Testis (tissue), 3 donors: ENCODE measurements around the gene OR2AE1. TPM values are rescaled to one million over a fixed set of nuclear protein-coding genes. Genes with fewer than 3 reads are reported as not detected.

ENCODE experiments used
- DNase-seq: peaks from one replicate; pipeline ENCODE4 v3.0.0-alpha.2; 2019
- H3K27ac ChIP-seq, 2 donors: fragments of 200-600 bp; sonication (generic); one replicate each; pipeline ENCODE4 v1.5.1; 2019
- H3K27me3 ChIP-seq: fragments of 200-600 bp; sonication (generic); one replicate; pipeline ENCODE4 v1.5.1; 2019
- H3K36me3 ChIP-seq: fragments of 200-600 bp; sonication (generic); one replicate; pipeline ENCODE4 v1.5.1; 2017; ENCODE audit warnings: low read depth; ENCODE audit errors: missing control alignments
- H3K4me1 ChIP-seq: fragments of 200-600 bp; sonication (generic); one replicate; pipeline ENCODE4 v1.5.1; 2019
- H3K4me3 ChIP-seq, 2 donors: fragments of 200-600 bp; sonication (generic); one replicate each; pipeline ENCODE4 v1.5.1; 2017 to 2019
- H3K9me3 ChIP-seq: fragments of 200-600 bp; sonication (generic); one replicate; pipeline ENCODE4 v1.5.1; 2017
- CTCF ChIP-seq, 3 experiments: fragments of 450-650 bp in 2 of 3; fragments of 200-600 bp in 1 of 3; sonication (generic) in 1 of 3; IDR thresholded peaks; one replicate each; pipeline ENCODE4 v1.5.1; 2016 to 2019; ENCODE audit warnings: antibody characterized with exemption in 3 of 3, mild to moderate bottlenecking in 2 of 3, moderate library complexity in 1 of 3
- POLR2A ChIP-seq: fragments of 450-650 bp; IDR thresholded peaks from one replicate; pipeline ENCODE4 v1.6.1; 2017; ENCODE audit warnings: antibody characterized with exemption, mild to moderate bottlenecking, moderate library complexity
- WGBS, 2 donors: methylation state at CpG; one replicate each; pipeline ENCODE4 v1.1.5; 2018; 5-methylcytosine and 5-hydroxymethylcytosine counted together
- intact Hi-C: fragments of 100-400 bp; cut with DNase I; formaldehyde crosslinking; loops from one replicate; pipeline ENCODE4 v1.15.1; 2023; ENCODE audit warnings: low total_unique reads
- polyA plus RNA-seq: library from polyadenylated mRNA; stranded (reverse); fragments of 350-450 nt; fragmentation: Illumina TruSeq; extraction: RNeasy Lipid Tissue Mini Kit (QIAGEN cat#74804); gene quantifications from one replicate; pipeline ENCODE4 v1.2.3, GENCODE V29; 2014; ENCODE audit warnings: low read depth, low replicate concordance; ENCODE audit not compliant: insufficient read depth
- total RNA-seq, 2 donors: library from RNA; depleted of rRNA; stranded (reverse); fragments of >200 nt; gene quantifications; one replicate each; pipeline ENCODE4 v1.2.3, GENCODE V29; 2016

OR2AE1 gene
- total and polyA plus RNA-seq, 3 donors from 2014 or later, result not detected

- TF ChIP-seq CTCF (IDR thresholded peaks at IDR 0.05) (no peak), POLR2A (no peak)
- H3K4me1 ChIP-seq, result no peaks in the 10 kb centered on the region
- no peak overlapping the region for H3K27ac ChIP-seq
- intact Hi-C loops, result no loop called here
- DNase-seq, result no peak
- H3K27me3 ChIP-seq, result no peaks in the 10 kb centered on the region
- 73 to 79% methylated on average over 5 of the region's 5 CpGs for WGBS, 2 donors
- H3K36me3 ChIP-seq, result no peaks in the 10 kb centered on the region
- H3K9me3 ChIP-seq, result no peaks in the 10 kb centered on the region
- no peak overlapping the region for H3K4me3 ChIP-seq
These were observed 39.0 kb downstream of the OR2AE1 start for GRCh38 chr7:99837649-99838361.

- Histone ChIP-seq H3K9me3 (no peaks in the 10 kb centered on the region), H3K36me3 (no peaks in the 10 kb centered on the region), H3K4me1 (no peaks in the 10 kb centered on the region), H3K27ac (no peak overlapping the region), H3K27me3 (no peaks in the 10 kb centered on the region), H3K4me3 (no peak overlapping the region)
- WGBS, 2 donors, result 83 to 91% methylated on average over 4 of the region's 4 CpGs
- no peak for TF ChIP-seq POLR2A
- no peak for TF ChIP-seq CTCF (IDR thresholded peaks at IDR 0.05)
- DNase-seq, result no peak
- intact Hi-C loops, result no loop called here
These were observed 41.6 kb downstream of the OR2AE1 start for GRCh38 chr7:99835189-99835588.

GRCh38 chr7:99834382-99834781, 42.5 kb downstream of the OR2AE1 start:
- no peaks in the 10 kb centered on the region for H3K27me3 ChIP-seq
- WGBS, 2 donors, result 55 to 90% methylated on average over 2 of the region's 2 CpGs
- TF ChIP-seq CTCF (IDR thresholded peaks at IDR 0.05) (no peak), POLR2A (no peak)
- H3K4me3 ChIP-seq, result no peak overlapping the region
- H3K36me3 ChIP-seq, result no peaks in the 10 kb centered on the region
- no peaks in the 10 kb centered on the region for H3K4me1 ChIP-seq
- no peak for DNase-seq
- intact Hi-C loops, result no loop called here
- no peak overlapping the region for H3K27ac ChIP-seq
- H3K9me3 ChIP-seq, result no peaks in the 10 kb centered on the region

- no peak for TF ChIP-seq CTCF (IDR thresholded peaks at IDR 0.05)
- TF ChIP-seq POLR2A, result no peak
These were observed 43.5 kb downstream of the OR2AE1 start for GRCh38 chr7:99833289-99833877.

GRCh38 chr7:99831595-99831994, 45.2 kb downstream of the OR2AE1 start:
- intact Hi-C loops, result no loop called here
- Histone ChIP-seq H3K36me3 (no peaks in the 10 kb centered on the region), H3K9me3 (no peaks in the 10 kb centered on the region), H3K27me3 (no peaks in the 10 kb centered on the region), H3K4me3 (no peak overlapping the region), H3K4me1 (no peaks in the 10 kb centered on the region), H3K27ac (no peak overlapping the region)
- no peak for DNase-seq
- no peak for TF ChIP-seq POLR2A
- no peak for TF ChIP-seq CTCF (IDR thresholded peaks at IDR 0.05)

More at GRCh38 chr7:99833289-99833877, 43.5 kb downstream of the OR2AE1 start:
- no peaks in the 10 kb centered on the region for H3K4me1 ChIP-seq
- no peaks in the 10 kb centered on the region for H3K36me3 ChIP-seq
- intact Hi-C loops, result no loop called here
- H3K27ac ChIP-seq, result peak overlapping the region; percentile 33 to 50
- no peak overlapping the region for H3K4me3 ChIP-seq
- WGBS, 2 donors, result 28 to 35% methylated on average over 8 of the region's 8 CpGs
- H3K9me3 ChIP-seq, result no peaks in the 10 kb centered on the region
- DNase-seq, result peak; percentile 64
- H3K27me3 ChIP-seq, result no peaks in the 10 kb centered on the region
